PFSK-1 (cell line): ENCODE results near the gene FTCDNL1.

Experiments
- FOXP2 ChIP-seq: optimal IDR thresholded peaks from 2 replicates; pipeline ENCODE3; 2011; ENCODE audit warnings: borderline replicate concordance, control low read depth, inconsistent platforms; ENCODE audit not compliant: insufficient read depth; ENCODE audit errors: extremely low read length, extremely low read depth
- POLR2AphosphoS5 ChIP-seq: IDR thresholded peaks from 2 replicates; pipeline ENCODE4 v1.6.1; 2012; ENCODE audit warnings: low read depth, mild to moderate bottlenecking, control low read depth, low read length, moderate library complexity
- SIN3A ChIP-seq: IDR thresholded peaks from 2 replicates; pipeline ENCODE4 v1.6.1; 2012; ENCODE audit warnings: mild to moderate bottlenecking, low read length, moderate library complexity, borderline replicate concordance; ENCODE audit not compliant: insufficient read depth
- TAF1 ChIP-seq: IDR thresholded peaks from 2 replicates; pipeline ENCODE4 v1.6.1; 2012; ENCODE audit warnings: low read length, control low read depth, borderline replicate concordance; ENCODE audit not compliant: insufficient read depth
- TF ChIP-seq, protein P1 (sequence below), 2 experiments: IDR thresholded peaks; 2 replicates each; pipeline versions ENCODE4 v1.6.1 to v1.8.0; 2011 to 2012; ENCODE audit warnings: low read depth in 2 of 2, low read length in 2 of 2, control low read depth in 1 of 2, inconsistent platforms in 1 of 2, mild to moderate bottlenecking in 1 of 2, moderate library complexity in 1 of 2; ENCODE audit not compliant: insufficient read depth in 1 of 2

FTCDNL1 gene

DNA sequence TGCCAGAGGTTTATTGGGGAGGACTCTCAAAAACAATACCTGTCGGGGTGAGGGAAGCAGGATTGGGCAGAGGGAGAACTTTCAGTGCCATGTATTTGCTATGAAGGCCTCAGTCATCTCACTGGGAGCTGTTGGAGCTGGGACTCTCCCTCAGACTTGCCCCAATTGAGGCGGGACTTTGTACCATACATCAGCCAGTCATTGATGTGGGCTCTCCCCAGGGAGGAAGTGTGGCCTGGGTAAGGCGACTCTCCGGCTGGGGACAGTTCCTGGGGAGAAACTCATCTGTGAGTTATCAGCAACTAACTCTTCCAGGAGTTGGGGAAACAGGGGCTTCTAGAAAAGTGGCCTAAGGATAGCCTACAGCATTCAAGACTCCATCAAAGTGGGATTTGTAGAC is 66.5 kb downstream of the FTCDNL1 start:
- no peak for TF ChIP-seq POLR2AphosphoS5
- TF ChIP-seq TAF1: no peak
- no peak for TF ChIP-seq SIN3A
- TF ChIP-seq, protein P1, sequence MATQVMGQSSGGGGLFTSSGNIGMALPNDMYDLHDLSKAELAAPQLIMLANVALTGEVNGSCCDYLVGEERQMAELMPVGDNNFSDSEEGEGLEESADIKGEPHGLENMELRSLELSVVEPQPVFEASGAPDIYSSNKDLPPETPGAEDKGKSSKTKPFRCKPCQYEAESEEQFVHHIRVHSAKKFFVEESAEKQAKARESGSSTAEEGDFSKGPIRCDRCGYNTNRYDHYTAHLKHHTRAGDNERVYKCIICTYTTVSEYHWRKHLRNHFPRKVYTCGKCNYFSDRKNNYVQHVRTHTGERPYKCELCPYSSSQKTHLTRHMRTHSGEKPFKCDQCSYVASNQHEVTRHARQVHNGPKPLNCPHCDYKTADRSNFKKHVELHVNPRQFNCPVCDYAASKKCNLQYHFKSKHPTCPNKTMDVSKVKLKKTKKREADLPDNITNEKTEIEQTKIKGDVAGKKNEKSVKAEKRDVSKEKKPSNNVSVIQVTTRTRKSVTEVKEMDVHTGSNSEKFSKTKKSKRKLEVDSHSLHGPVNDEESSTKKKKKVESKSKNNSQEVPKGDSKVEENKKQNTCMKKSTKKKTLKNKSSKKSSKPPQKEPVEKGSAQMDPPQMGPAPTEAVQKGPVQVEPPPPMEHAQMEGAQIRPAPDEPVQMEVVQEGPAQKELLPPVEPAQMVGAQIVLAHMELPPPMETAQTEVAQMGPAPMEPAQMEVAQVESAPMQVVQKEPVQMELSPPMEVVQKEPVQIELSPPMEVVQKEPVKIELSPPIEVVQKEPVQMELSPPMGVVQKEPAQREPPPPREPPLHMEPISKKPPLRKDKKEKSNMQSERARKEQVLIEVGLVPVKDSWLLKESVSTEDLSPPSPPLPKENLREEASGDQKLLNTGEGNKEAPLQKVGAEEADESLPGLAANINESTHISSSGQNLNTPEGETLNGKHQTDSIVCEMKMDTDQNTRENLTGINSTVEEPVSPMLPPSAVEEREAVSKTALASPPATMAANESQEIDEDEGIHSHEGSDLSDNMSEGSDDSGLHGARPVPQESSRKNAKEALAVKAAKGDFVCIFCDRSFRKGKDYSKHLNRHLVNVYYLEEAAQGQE (IDR thresholded peaks at IDR 0.05; ENCODE audit: insufficient read depth in 1 of 2, low read depth in 2 of 2, low read length in 2 of 2): no peak
- TF ChIP-seq FOXP2: no peak

DNA sequence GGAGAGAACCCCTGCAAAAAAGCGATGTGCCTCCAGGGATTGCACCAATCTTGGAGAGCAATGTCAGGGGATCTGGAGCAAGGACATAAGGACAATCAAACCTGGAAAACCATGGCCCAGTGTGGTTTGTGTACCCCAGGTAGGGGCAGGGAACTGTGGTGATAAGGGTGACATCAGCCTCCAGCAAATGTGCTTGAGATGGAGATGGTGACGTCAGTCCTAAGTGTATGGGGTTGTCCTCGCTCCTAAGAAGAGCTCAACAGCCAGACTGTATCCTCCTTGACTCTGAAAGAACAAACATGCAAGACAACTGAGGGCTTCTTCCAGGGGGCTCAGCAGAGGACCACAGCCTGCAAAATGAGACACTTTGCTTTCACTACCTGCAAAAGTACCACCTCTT is 71.4 kb downstream of the FTCDNL1 start:
- no peak for TF ChIP-seq SIN3A
- TF ChIP-seq POLR2AphosphoS5: no peak
- TF ChIP-seq, protein P1 (IDR thresholded peaks at IDR 0.05; ENCODE audit: insufficient read depth in 1 of 2, low read depth in 2 of 2, low read length in 2 of 2): no peak
- TF ChIP-seq FOXP2: no peak
- TF ChIP-seq TAF1: no peak

- TF ChIP-seq SIN3A (no peak), TAF1 (no peak), FOXP2 (no peak), POLR2AphosphoS5 (no peak)
- TF ChIP-seq, protein P1 (IDR thresholded peaks at IDR 0.05; ENCODE audit: insufficient read depth in 1 of 2, low read depth in 2 of 2, low read length in 2 of 2): no peak
Measured at GRCh38 chr2:199778655-199779054, 72.3 kb downstream of the FTCDNL1 start.

- TF ChIP-seq, protein P1 (IDR thresholded peaks at IDR 0.05; ENCODE audit: insufficient read depth in 1 of 2, low read depth in 2 of 2, low read length in 2 of 2): no peak
- TF ChIP-seq FOXP2: no peak
- no peak for TF ChIP-seq POLR2AphosphoS5
- TF ChIP-seq TAF1: no peak
- TF ChIP-seq SIN3A: no peak
Measured at GRCh38 chr2:199777916-199778315, 73.1 kb downstream of the FTCDNL1 start.

DNA sequence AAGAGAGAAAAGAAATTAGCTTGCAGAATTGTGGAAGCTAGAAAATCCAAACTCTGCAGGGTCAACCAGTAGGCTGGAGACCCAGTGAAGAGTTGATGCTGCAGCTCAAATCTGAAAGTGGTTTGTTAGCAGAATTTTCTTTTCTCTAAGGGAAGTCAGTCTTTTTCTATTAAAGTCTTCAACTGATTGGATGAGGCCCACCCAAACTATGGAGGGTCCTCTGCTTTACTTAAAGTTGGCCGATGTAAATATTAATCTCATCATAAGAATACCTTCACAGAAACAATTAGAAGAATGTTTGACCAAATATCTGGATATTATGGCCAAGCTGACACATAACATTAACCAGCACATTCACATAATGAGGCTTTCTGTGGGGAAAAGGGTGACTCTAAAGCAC is 73.7 kb downstream of the FTCDNL1 start:
- TF ChIP-seq POLR2AphosphoS5 (no peak), FOXP2 (no peak), SIN3A (no peak), TAF1 (no peak)
- TF ChIP-seq, protein P1 (IDR thresholded peaks at IDR 0.05; ENCODE audit: insufficient read depth in 1 of 2, low read depth in 2 of 2, low read length in 2 of 2): no peak
